ENCODE data around the gene BNIP5.

The BNIP5 gene

GRCh38 chr6:36336779-36337241 is at the start of gene BNIP5:
BNIP5 (minus strand) TSS chr6:36336888; CDS start chr6:36330690, 6,198 bp downstream.
- no peak for DNase-seq

GRCh38 chr6:36384095-36384494 is 47.4 kb upstream of the BNIP5 start:
- no peak for DNase-seq

GRCh38 chr6:36383606-36384005 is 46.9 kb upstream of the BNIP5 start:
- DNase-seq: peak; percentile 6

GRCh38 chr6:36382976-36383375 is 46.3 kb upstream of the BNIP5 start:
- no peak for DNase-seq

- no peak for DNase-seq
Observed at GRCh38 chr6:36381502-36382389, 45.1 kb upstream of the BNIP5 start.

GRCh38 chr6:36380166-36380565 is 43.5 kb upstream of the BNIP5 start:
- DNase-seq: no peak

GRCh38 chr6:36378936-36379335 is 42.2 kb upstream of the BNIP5 start:
- DNase-seq: no peak

- DNase-seq: no peak
Observed at GRCh38 chr6:36378243-36378920, 41.7 kb upstream of the BNIP5 start.

GRCh38 chr6:36377594-36377993 is 40.9 kb upstream of the BNIP5 start:
- no peak for DNase-seq

GRCh38 chr6:36376742-36377141 is 40.1 kb upstream of the BNIP5 start:
- no peak for DNase-seq

GRCh38 chr6:36376183-36376582 is 39.5 kb upstream of the BNIP5 start:
- no peak for DNase-seq

GRCh38 chr6:36375644-36376155 is 39.0 kb upstream of the BNIP5 start:
- no peak for DNase-seq

GRCh38 chr6:36374972-36375371 is 38.3 kb upstream of the BNIP5 start:
- no peak for DNase-seq

GRCh38 chr6:36374194-36374593 is 37.5 kb upstream of the BNIP5 start:
- DNase-seq: no peak

GRCh38 chr6:36373368-36374019 is 36.8 kb upstream of the BNIP5 start:
- DNase-seq: no peak

GRCh38 chr6:36372088-36372487 is 35.4 kb upstream of the BNIP5 start:
- no peak for DNase-seq

GRCh38 chr6:36371211-36371610 is 34.5 kb upstream of the BNIP5 start:
- DNase-seq: no peak

- no peak for DNase-seq
Observed at GRCh38 chr6:36370638-36371037, 34.0 kb upstream of the BNIP5 start.

- no peak for DNase-seq
Observed at GRCh38 chr6:36368921-36369865, 32.5 kb upstream of the BNIP5 start.

- DNase-seq: no peak
Observed at GRCh38 chr6:36368421-36368820, 31.7 kb upstream of the BNIP5 start.

GRCh38 chr6:36367743-36368142 is 31.1 kb upstream of the BNIP5 start:
- no peak for DNase-seq
